Cardiac atrium fibroblast (primary cell): ENCODE data around the gene CCDC18. TPM values are rescaled to one million over a fixed set of nuclear protein-coding genes. Genes with fewer than 3 reads are reported as not detected.

Experiments
- total RNA-seq: library from RNA; depleted of rRNA; stranded (reverse); fragments of >200 nt; gene quantifications from 2 replicates; pipeline ENCODE4 v1.2.3, GENCODE V29; 2015

The CCDC18 gene, protein sequence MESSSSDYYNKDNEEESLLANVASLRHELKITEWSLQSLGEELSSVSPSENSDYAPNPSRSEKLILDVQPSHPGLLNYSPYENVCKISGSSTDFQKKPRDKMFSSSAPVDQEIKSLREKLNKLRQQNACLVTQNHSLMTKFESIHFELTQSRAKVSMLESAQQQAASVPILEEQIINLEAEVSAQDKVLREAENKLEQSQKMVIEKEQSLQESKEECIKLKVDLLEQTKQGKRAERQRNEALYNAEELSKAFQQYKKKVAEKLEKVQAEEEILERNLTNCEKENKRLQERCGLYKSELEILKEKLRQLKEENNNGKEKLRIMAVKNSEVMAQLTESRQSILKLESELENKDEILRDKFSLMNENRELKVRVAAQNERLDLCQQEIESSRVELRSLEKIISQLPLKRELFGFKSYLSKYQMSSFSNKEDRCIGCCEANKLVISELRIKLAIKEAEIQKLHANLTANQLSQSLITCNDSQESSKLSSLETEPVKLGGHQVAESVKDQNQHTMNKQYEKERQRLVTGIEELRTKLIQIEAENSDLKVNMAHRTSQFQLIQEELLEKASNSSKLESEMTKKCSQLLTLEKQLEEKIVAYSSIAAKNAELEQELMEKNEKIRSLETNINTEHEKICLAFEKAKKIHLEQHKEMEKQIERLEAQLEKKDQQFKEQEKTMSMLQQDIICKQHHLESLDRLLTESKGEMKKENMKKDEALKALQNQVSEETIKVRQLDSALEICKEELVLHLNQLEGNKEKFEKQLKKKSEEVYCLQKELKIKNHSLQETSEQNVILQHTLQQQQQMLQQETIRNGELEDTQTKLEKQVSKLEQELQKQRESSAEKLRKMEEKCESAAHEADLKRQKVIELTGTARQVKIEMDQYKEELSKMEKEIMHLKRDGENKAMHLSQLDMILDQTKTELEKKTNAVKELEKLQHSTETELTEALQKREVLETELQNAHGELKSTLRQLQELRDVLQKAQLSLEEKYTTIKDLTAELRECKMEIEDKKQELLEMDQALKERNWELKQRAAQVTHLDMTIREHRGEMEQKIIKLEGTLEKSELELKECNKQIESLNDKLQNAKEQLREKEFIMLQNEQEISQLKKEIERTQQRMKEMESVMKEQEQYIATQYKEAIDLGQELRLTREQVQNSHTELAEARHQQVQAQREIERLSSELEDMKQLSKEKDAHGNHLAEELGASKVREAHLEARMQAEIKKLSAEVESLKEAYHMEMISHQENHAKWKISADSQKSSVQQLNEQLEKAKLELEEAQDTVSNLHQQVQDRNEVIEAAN (N-terminal part only)
- 1.8 and 2.2 TPM in 2 replicates for total RNA-seq

GRCh38 chr1:93180723-93181613 lies at the start of gene CCDC18:
Gene CCDC18 (plus strand): TSS chr1:93180724. CDS start chr1:93183362, 2,638 bp downstream.

GRCh38 chr1:93179886-93180722 lies 420 bp upstream of the CCDC18 start, which contains the start of gene TMED5:
Gene TMED5 (minus strand): TSS chr1:93180413. CDS start chr1:93180242, 171 bp downstream.

Other genes starting within 250 kb of the CCDC18 start
- 10.3 and 11.5 TPM in 2 replicates for gene DIPK1A, start 219.3 kb upstream of the CCDC18 start, total RNA-seq
- 6.1 and 11.3 TPM in 2 replicates for gene MTF2, start 101.4 kb upstream of the CCDC18 start, total RNA-seq
- gene TMED5, start 311 bp upstream of the CCDC18 start, total RNA-seq = 59.0 and 64.8 TPM in 2 replicates
- 34.5 and 40.2 TPM in 2 replicates for gene DR1, start 165.2 kb downstream of the CCDC18 start, total RNA-seq